HG02870 (cell line): ENCODE results near the gene CRAT.

Experiments
- ATAC-seq: cut with Tn5 transposase; IDR thresholded peaks from one replicate; pipeline ENCODE4 v1.9.1; 2021; ENCODE audit warnings: mild to moderate bottlenecking, moderate library complexity; ENCODE audit not compliant: unreplicated experiment

The CRAT gene

DNA sequence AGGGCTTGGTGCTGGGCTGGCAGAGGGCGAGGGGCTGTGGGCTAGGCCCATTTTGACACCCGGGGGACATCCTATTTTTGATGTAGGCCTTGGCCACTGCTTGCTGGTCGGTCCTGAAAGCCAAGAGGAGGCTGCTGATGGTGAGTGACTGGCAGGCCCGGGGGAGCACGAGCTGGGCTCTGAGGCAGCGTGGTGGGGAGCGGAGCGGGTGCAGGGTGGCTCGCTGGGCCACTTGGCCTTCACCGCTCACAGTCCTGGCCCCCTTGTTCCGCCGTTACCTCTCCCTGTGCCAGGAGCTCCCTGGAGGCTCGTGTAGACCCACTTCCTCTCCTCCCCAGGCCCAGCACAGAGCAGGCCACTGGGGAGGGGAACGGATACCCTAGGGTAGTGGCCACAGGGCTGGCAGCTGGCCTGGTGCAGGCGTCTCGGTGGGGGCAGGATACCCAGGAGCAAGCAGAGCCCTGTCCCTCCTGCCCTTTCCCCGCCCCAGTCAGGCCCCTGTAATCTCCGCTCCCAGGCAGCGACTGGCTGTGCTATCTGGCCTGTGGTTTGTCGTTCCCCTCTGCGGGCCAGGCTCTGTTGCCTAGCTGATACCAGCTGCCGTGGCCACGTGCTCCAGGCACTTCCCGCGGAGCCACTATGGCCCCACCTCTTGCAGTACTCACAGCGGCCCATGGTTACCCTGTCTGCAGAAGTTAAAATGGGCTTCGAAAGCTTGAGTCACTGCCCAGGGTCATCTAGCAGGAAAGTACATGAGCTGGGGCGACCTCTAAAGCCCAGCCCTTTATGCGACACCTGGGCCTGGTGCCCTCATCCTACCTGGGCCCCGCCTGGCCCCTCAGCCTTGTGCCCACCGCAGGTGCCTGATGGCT lies 41.4 kb downstream of the CRAT start:
- no peak for ATAC-seq

DNA sequence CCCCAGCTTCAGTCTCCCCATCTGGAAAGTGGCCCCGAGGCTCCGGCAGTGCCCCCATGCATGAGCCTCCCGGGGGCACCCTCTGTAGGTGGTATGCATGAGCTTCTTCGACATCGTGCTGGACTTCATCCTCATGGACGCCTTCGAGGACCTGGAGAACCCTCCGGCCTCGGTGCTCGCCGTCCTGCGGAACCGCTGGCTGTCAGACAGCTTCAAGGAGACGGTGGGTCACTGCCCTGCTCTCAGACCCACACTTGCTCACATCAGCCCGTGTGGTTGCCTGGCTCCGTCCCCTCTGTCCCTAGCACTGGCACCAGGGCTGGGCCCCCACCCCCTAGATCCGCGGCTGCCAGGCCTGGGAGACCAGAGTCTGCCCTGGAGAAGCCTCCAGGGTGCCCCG lies 42.5 kb downstream of the CRAT start:
- no peak for ATAC-seq

DNA sequence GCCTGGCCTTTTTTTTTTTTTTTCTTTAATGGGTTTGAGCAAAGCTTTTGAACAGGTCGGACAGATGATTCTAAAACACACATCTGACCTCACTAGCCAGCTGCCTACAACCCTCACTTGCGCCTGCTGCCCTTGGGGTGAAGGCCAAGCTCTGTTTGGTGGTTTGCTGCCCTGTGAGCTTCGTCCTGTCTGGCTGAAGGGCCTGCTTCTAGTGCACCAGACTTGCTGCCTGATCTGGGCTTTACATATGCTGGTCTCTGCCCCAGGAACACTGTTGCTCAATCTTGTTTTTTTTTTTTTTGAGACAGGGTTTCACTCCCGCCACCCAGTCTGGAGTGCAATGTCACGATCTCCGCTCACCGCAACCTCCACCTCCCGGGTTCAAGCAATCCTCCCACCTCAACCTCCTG lies 46.1 kb downstream of the CRAT start:
- ATAC-seq: no peak

DNA sequence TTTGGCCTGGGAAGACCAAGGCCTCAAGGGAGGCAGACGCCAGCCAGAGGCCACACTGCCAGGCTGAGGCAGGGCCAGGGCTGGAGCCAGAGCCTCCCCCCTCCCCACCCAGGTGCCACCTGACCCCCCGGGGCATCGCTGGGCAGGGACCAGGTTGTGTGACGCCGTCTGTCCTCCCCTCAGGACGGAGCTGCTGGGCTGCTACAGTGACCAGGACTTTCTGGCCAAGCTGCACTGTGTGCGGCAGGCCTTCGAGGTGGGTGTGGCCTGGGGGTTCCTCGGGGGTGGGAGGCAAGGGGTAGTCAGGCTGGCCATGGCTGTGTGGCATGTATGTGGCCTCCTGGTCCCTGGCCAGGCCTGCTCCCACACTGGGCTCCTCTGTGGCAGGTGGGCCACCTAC lies 47.5 kb downstream of the CRAT start:
- no peak for ATAC-seq

DNA sequence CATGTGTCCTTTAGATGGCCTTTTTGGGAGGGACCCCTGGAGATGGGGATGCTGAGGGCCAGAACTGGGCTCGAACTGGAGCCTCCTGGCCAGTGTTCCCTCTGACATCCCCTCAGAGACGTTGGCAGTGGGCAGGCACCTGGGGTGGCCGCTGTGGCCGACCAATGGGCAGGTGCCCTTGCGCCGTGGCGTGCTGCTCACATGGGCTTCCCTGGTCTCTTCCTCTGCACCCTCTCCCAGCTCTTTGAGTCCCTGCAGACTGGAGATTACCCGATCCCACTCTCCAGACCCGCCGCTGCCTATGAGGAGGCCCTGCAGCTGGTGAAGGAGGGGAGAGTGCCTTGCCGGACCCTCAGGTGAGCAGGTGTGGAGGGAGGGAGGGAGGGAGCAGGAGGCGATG lies 49.6 kb downstream of the CRAT start:
- ATAC-seq: no peak

DNA sequence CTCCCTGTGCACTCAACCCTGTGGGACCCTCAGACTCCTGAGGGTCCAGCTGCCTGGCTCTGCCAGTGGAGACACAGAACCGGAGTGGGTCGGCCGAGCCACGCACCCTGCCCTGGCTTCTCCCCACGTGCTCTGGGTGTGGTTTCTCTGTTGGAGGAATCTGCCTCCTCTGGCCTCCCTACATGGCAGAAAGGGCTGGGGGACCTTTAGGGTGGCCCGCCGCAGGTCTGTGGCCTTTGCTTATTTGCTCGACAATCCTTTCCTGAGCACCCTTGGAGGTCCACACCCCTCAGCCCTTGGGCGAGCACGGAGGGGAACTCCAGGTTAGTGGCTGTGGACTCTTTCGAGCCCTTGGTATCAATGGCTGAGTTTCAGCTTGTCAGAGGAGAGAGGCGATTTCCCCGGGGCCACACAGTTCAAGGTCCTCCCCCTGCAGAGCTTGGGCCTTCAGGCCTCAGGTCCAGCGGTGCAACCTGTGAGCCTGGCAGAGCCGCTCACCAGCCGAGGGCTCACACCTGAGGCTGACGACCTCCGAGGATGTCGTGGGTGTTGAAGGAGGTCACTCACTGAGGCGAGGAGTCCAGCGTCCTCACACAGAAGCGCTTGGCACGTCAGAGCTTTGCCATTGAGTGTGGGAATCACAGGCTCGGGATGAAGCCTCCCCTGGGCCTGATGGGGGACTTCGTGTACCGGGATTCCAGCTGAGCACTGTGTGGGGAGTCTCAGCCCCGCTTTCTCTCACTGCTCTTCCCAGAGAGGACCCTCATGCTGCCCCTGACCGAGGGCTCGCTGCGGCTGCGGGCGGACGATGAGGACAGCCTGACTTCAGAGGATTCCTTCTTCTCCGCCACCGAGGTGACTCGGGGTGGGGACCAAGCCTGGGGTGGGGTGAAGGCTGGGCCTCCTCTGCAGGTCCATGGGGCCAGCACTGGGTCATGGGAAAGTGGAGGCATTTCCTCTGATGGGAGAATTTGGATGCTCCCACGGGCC lies 50.5 kb downstream of the CRAT start:
- ATAC-seq: no peak

DNA sequence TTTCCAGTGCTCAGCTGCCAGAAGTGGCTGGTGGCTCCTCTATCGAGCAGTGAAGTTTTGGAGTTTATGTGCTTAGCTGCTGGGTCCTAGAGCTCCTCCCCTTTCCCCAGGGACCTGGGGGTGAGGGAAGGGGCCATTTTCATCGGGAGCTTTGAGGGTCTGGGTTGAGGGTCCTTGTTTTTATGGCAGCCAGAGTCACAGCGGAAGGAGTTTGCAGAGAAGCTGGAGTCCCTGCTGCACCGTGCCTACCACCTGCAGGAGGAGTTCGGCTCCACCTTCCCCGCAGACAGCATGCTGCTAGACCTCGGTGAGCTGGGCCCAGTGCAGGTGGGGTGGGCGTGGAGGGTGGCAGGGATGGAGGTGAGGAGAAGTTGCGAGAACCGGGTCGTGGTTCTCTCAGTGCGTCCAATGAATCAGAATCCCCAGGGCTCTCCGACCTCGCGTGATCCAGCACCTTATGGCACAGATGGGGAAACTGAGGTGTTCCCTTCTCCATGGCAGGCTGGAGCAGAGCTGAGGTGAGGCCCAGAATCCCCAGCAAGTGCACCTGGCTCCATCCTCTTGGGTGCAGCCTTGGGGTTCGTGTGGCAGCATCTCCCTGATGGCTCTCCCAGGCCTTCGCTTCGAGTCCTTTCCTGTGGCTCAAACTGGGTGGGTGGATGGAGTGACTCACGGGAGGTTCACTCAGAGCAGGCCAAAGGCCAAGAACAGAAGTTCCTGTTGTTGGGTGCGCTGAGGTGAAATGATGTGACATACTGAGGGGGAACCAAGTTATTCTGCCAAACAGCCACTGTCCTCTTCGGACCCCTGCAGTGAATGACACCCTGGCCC lies 51.4 kb downstream of the CRAT start:
- ATAC-seq: no peak

DNA sequence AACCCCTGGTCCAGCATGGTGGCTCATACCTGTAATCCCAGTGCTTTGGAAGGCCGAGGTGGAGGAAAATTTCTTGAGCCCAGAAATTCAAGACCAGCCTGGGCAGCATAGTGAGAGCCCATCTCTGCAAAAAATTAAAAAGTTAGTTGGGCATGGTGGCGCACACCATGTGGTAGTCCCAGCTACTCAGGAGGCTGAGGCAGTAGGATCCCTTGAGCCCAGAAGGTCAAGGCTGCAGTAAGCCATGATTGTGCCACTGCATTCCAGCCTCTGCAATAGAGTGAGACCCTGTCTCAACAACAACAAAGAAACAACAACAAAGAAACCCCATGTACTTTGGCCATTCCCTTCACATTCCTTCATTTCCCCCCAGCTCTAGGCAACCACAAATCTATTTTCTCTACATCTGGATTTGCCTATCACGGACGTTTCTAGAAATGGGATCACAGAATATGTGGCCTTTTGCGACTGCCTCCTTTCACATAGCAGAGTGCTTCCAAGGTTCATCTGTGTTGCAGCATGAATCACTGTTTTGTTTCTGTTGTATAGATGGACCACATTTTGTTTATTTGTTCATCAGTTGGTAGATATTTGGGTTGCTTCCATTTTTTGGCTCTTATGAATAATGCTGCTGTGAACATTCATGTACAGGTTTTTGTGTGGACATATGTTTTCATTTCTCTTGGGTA lies 56.3 kb downstream of the CRAT start:
- no peak for ATAC-seq

DNA sequence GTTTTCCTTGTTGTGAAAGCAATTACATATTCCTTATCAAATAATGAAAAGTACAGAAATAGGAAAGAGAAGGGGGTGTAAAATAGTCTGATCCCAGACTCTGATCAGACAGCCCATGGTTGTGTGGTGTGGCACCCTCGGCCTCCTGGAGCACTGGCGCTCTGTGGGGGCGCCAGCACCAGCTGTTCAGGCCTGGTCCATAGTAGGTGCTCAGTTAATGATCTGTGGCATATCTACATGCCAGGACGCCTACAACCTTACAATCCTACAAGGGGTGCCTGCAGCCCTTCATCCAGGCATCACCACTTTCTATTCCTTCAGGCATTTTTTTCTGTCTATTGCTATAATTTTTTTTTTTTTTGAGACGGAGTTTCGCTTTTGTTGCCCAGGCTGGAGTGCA lies 57.6 kb downstream of the CRAT start:
- ATAC-seq: no peak

DNA sequence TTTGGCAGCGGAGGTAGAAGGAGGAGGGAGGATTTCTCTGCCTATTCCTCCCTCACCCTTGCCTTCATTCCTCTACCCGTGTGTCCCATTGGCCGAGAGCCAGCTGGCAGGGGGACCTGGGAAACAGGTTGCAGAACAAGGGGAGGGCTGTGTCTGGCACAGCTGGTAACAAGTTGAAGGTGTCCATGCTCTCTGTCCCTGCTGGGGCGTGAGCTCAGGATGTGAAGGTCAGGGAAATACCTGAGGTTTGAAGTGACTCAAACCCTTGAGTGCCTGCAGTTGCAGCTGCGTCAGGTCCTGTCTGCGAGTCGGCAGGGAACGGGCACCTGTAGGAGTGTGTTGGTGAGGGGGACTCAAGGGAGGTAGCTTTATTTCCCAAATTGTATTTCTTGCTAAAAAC lies 58.0 kb downstream of the CRAT start:
- no peak for ATAC-seq
